H9 (cell line): Measurements from ENCODE around the gene CUL4A. TPM values are rescaled to one million over a fixed set of nuclear protein-coding genes. Genes with fewer than 3 reads are reported as not detected.

Source experiments
- DNase-seq: peaks from one replicate; pipeline ENCODE4 v3.0.0-alpha.2; 2017
- H2AFZ ChIP-seq: one replicate; pipeline ENCODE4 v1.6.1; 2013; ENCODE audit warnings: mild to moderate bottlenecking, low read length, control low read depth, moderate library complexity
- H2AK5ac ChIP-seq: 2 replicates; pipeline ENCODE4 v1.6.1; 2013; ENCODE audit warnings: low read length, control low read depth, mixed read lengths; ENCODE audit not compliant: insufficient read length
- H2BK120ac ChIP-seq: one replicate; pipeline ENCODE4 v1.6.1; 2013; ENCODE audit warnings: low read depth, mild to moderate bottlenecking, low read length, control low read depth, inconsistent platforms; ENCODE audit not compliant: poor library complexity, severe bottlenecking
- H2BK12ac ChIP-seq: 2 replicates; pipeline ENCODE4 v1.6.1; 2013; ENCODE audit warnings: low read length, control low read depth, mixed read lengths, low read depth; ENCODE audit not compliant: insufficient read length
- H2BK15ac ChIP-seq: 2 replicates; pipeline ENCODE4 v1.6.1; 2013; ENCODE audit warnings: low read depth, low read length, control low read depth
- H2BK20ac ChIP-seq: one replicate; pipeline ENCODE4 v1.6.1; 2013; ENCODE audit warnings: low read depth, mild to moderate bottlenecking, low read length, control low read depth, inconsistent platforms; ENCODE audit not compliant: poor library complexity, severe bottlenecking
- H2BK5ac ChIP-seq: 2 replicates; pipeline ENCODE4 v1.6.1; 2013; ENCODE audit warnings: low read length, control low read depth, mixed read lengths; ENCODE audit not compliant: insufficient read length
- H3K14ac ChIP-seq: 2 replicates; pipeline ENCODE4 v1.6.1; 2013; ENCODE audit warnings: low read length, control low read depth; ENCODE audit not compliant: insufficient read depth
- H3K18ac ChIP-seq: 2 replicates; pipeline ENCODE4 v1.6.1; 2013; ENCODE audit warnings: low read depth, mild to moderate bottlenecking, mixed read lengths, low read length, control low read depth; ENCODE audit not compliant: insufficient read length
- H3K23ac ChIP-seq: 2 replicates; pipeline ENCODE4 v1.6.1; 2013; ENCODE audit warnings: low read length, control low read depth, mixed read lengths, low read depth; ENCODE audit not compliant: insufficient read length
- H3K23me2 ChIP-seq: 2 replicates; pipeline ENCODE4 v1.6.1; 2013; ENCODE audit warnings: low read depth, mild to moderate bottlenecking, mixed read lengths, low read length, control low read depth; ENCODE audit not compliant: insufficient read length, poor library complexity, severe bottlenecking
- H3K27ac ChIP-seq: 2 replicates; pipeline ENCODE4 v1.5.1; 2013; ENCODE audit warnings: low read length, control low read depth, mixed read lengths, low read depth; ENCODE audit not compliant: insufficient read length
- H3K27me3 ChIP-seq: 2 replicates; pipeline ENCODE4 v1.6.1; 2013; ENCODE audit warnings: low read length, control low read depth, inconsistent platforms; ENCODE audit not compliant: insufficient read depth
- H3K4ac ChIP-seq: 2 replicates; pipeline ENCODE4 v1.6.1; 2013; ENCODE audit warnings: low read depth, mild to moderate bottlenecking, control low read depth, inconsistent platforms, low read length, moderate library complexity
- H3K4me1 ChIP-seq: 2 replicates; pipeline ENCODE4 v1.6.1; 2013; ENCODE audit warnings: low read length, control low read depth, inconsistent platforms; ENCODE audit not compliant: insufficient read depth
- H3K4me2 ChIP-seq: 2 replicates; pipeline ENCODE4 v1.6.1; 2013; ENCODE audit warnings: low read length, control low read depth, mixed read lengths; ENCODE audit not compliant: insufficient read length, insufficient read depth
- H3K56ac ChIP-seq: 2 replicates; pipeline ENCODE4 v1.6.1; 2013; ENCODE audit warnings: low read depth, mild to moderate bottlenecking, mixed read lengths, low read length, control low read depth; ENCODE audit not compliant: insufficient read length
- H3K79me1 ChIP-seq: 2 replicates; pipeline ENCODE4 v1.6.1; 2013; ENCODE audit warnings: low read depth, mild to moderate bottlenecking, moderate library complexity, low read length, control low read depth, inconsistent platforms; ENCODE audit not compliant: insufficient read depth, poor library complexity, severe bottlenecking
- H3K79me2 ChIP-seq: 2 replicates; pipeline ENCODE4 v1.6.1; 2013; ENCODE audit warnings: low read length, control low read depth, inconsistent platforms; ENCODE audit not compliant: insufficient read depth
- H3K9ac ChIP-seq: 2 replicates; pipeline ENCODE4 v1.6.1; 2013; ENCODE audit warnings: low read length, control low read depth, mixed read lengths; ENCODE audit not compliant: insufficient read length; ENCODE audit errors: extremely low read depth
- H3K9me3 ChIP-seq: one replicate; pipeline ENCODE4 v1.6.1; 2013; ENCODE audit warnings: low read depth, low read length, inconsistent platforms; ENCODE audit not compliant: control insufficient read depth
- H3T11ph ChIP-seq: one replicate; pipeline ENCODE4 v1.6.1; 2013; ENCODE audit warnings: mild to moderate bottlenecking, low read length, control low read depth, inconsistent platforms
- H4K20me1 ChIP-seq: one replicate; pipeline ENCODE4 v1.6.1; 2013; ENCODE audit not compliant: control insufficient read depth, insufficient read length, insufficient read depth
- H4K5ac ChIP-seq: 2 replicates; pipeline ENCODE4 v1.6.1; 2013; ENCODE audit warnings: low read depth, mild to moderate bottlenecking, mixed read lengths, low read length, control low read depth; ENCODE audit not compliant: insufficient read length
- H4K8ac ChIP-seq: replicated peaks from 2 replicates; pipeline ENCODE4 v1.6.1; 2013; ENCODE audit warnings: low read length, control low read depth, mixed read lengths, low read depth; ENCODE audit not compliant: insufficient read length
- H4K91ac ChIP-seq: 2 replicates; pipeline ENCODE4 v1.6.1; 2013; ENCODE audit warnings: low read depth, mild to moderate bottlenecking, moderate library complexity, mixed read lengths, low read length, control low read depth; ENCODE audit not compliant: insufficient read length
- H3K27ac Mint-ChIP-seq, 3 experiments: 2 replicates in 2 of 3; 3 replicates in 1 of 3; pipeline ENCODE4 v1.8.0; 2020 to 2021; ENCODE audit warnings: mixed read lengths in 3 of 3, mild to moderate bottlenecking in 1 of 3, moderate library complexity in 1 of 3
- H3K27me3 Mint-ChIP-seq: 2 replicates; pipeline ENCODE4 v1.8.0; 2021; ENCODE audit warnings: low read depth, mild to moderate bottlenecking, moderate library complexity, mixed read lengths
- H3K36me3 Mint-ChIP-seq, 3 experiments: 2 replicates in 2 of 3; 3 replicates in 1 of 3; pipeline ENCODE4 v1.8.0; 2020 to 2021; ENCODE audit warnings: low read depth in 3 of 3, mixed read lengths in 3 of 3; ENCODE audit not compliant: insufficient read depth in 1 of 3
- H3K4me1 Mint-ChIP-seq, 2 experiments: 2 replicates each; pipeline ENCODE4 v1.8.0; 2020; ENCODE audit warnings: mixed read lengths in 2 of 2
- H3K4me3 Mint-ChIP-seq, 2 experiments: 2 replicates in 1 of 2; 3 replicates in 1 of 2; pipeline ENCODE4 v1.8.0; 2020 to 2021; ENCODE audit warnings: mild to moderate bottlenecking in 2 of 2, mixed read lengths in 2 of 2, moderate library complexity in 1 of 2
- H3K9me3 Mint-ChIP-seq, 2 experiments: 2 replicates in 1 of 2; 3 replicates in 1 of 2; pipeline ENCODE4 v1.8.0; 2020; ENCODE audit warnings: mild to moderate bottlenecking in 2 of 2, mixed read lengths in 2 of 2, moderate library complexity in 1 of 2
- CTCF ChIP-seq: fragments of 200-600 bp; sonication (generic); conservative IDR thresholded peaks from 3 replicates; pipeline ENCODE4 v1.8.0; 2021; ENCODE audit warnings: antibody characterized with exemption, mild to moderate bottlenecking
- WGBS: extraction: QIAGEN DNeasy Blood & Tissue Kit; methylation state at CpG from one replicate; pipeline ENCODE4 v1.1.7; 2013; ENCODE audit warnings: missing lambda C conversion rate, low lambda C conversion rate, mixed read lengths; ENCODE audit not compliant: insufficient read length; ENCODE audit errors: extremely low coverage; 5-methylcytosine and 5-hydroxymethylcytosine counted together
- total RNA-seq: library from RNA; stranded (reverse); gene quantifications from 2 replicates; pipeline ENCODE4 v1.2.1, GENCODE V29; 2021

Gene CUL4A
- total RNA-seq, 1 experiment from 2014 or later = 97.9 TPM

- no peak overlapping the region for H3K9ac ChIP-seq
- no CpG with 5 or more reads among the region's 34 CpGs for WGBS
Measured at GRCh38 chr13:113171250-113172125, 37.9 kb upstream of the CUL4A start.

More at GRCh38 chr13:113171250-113172125, 37.9 kb upstream of the CUL4A start:
- Histone ChIP-seq H3K4me1 (no peaks in the 10 kb centered on the region), H2BK15ac (no peak overlapping the region), H3K27me3 (no peaks in the 10 kb centered on the region), H3K4ac (no peak overlapping the region), H4K20me1 (no peaks in the 10 kb centered on the region), H3K79me2 (no peaks in the 10 kb centered on the region), H4K8ac (no peak overlapping the region), H4K91ac (no peak overlapping the region), H3T11ph (no peak overlapping the region), H3K56ac (no peak overlapping the region), H2BK120ac (no peak overlapping the region), H3K79me1 (no peaks in the 10 kb centered on the region), H2AK5ac (no peak overlapping the region), H2AFZ (no peak overlapping the region), H2BK12ac (no peak overlapping the region), H2BK5ac (no peak overlapping the region), H3K23me2 (no peaks in the 10 kb centered on the region), H3K27ac (no peak overlapping the region), H3K4me2 (no peak overlapping the region), H3K14ac (no peak overlapping the region), H4K5ac (no peak overlapping the region), H3K9me3 (no peaks in the 10 kb centered on the region), H3K23ac (no peak overlapping the region), H2BK20ac (no peak overlapping the region), H3K18ac (no peak overlapping the region)
- no peaks in the 10 kb centered on the region for H3K27me3 Mint-ChIP-seq
- peaks cover 23 to 69% (median 42%) of the 10 kb centered on the region in 3 experiments; a peak in 6 of 7 replicates for H3K36me3 Mint-ChIP-seq
- no peak for TF ChIP-seq CTCF
- no peak overlapping the region for H3K4me3 Mint-ChIP-seq
- H3K27ac Mint-ChIP-seq = peak overlapping the region in 2 of 3 experiments; percentile 13 to 66; a peak in 3 of 7 replicates
- DNase-seq = no peak
- peaks cover 12 to 18% of the 10 kb centered on the region in 2 experiments for H3K4me1 Mint-ChIP-seq
- H3K9me3 Mint-ChIP-seq = no peaks in the 10 kb centered on the region
